ENCODE results near the gene LAPTM4A.

DNA sequence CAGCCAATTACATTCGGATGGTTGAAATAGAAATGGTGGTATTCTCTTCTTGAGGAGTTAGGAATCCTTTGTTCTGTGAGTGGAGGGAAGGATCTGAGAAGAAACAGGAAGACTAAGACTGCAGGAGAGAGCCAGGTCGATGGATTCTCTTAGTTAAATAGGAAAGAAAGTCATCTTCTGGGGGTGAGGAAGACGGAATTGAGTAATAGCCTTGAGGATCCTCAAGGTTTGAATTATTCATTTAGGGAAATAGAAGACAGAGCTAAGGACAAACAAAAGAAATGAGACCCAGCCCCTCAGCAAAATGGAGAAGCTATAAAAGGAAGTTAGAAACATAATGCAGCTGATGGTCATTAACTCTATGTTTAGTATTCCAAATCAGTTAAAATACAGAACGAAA is 1.8 kb downstream of the LAPTM4A start:
- TF ChIP-seq CTCF (IDR thresholded peaks at IDR 0.05) (no peak), POLR2A (IDR thresholded peaks at IDR 0.05) (no peak), EP300 (IDR thresholded peaks at IDR 0.05) (no peak)
